T47D (cell line): ENCODE results near the gene GTPBP2.
"Not testable (repeated sequence)": the region's sequence is repeated elsewhere in the genome, so short reads cannot be mapped to it uniquely, and the experiment has no call there.

Source experiments
- DNase-seq, 2 experiments: peaks; one replicate each; pipeline versions ENCODE4 v3.0.0 to v3.0.0-alpha.2; 2011 to 2012; ENCODE audit warnings: low read depth in 1 of 2, low spot score in 1 of 2
- JUND ChIP-seq: IDR thresholded peaks from 2 replicates; pipeline ENCODE4 v1.6.1; 2012; ENCODE audit warnings: low read depth
- in situ Hi-C: cut with HindIII; loops from 2 replicates; pipeline ENCODE4 v1.10.0; 2016; ENCODE audit warnings: low sequenced_read_pairs, low pct_unique_long_range_greater_than_20kb

GTPBP2 gene

GRCh38 chr6:43669050-43669921, 40.2 kb upstream of the GTPBP2 start:
- no peak for DNase-seq

GRCh38 chr6:43668151-43669028, 39.3 kb upstream of the GTPBP2 start:
- TF ChIP-seq JUND, result no peak
- in situ Hi-C loops, result no loop called here
- peak; percentile 70 to 87 for DNase-seq

More at GRCh38 chr6:43669050-43669921, 40.2 kb upstream of the GTPBP2 start:
- no peak for TF ChIP-seq JUND
- in situ Hi-C loops, result no loop called here

- peak; percentile 83 to 85 for DNase-seq
- no peak for TF ChIP-seq JUND
- in situ Hi-C loops, result no loop called here
These were observed 38.4 kb upstream of the GTPBP2 start for GRCh38 chr6:43667245-43668150.

GRCh38 chr6:43666196-43666920, 37.3 kb upstream of the GTPBP2 start:
- no peak for DNase-seq
- TF ChIP-seq JUND, result no peak
- in situ Hi-C loops, result no loop called here

- TF ChIP-seq JUND, result no peak
- in situ Hi-C loops, result no loop called here
These were observed 36.3 kb upstream of the GTPBP2 start for GRCh38 chr6:43665376-43665775.

GRCh38 chr6:43662948-43663347, 33.9 kb upstream of the GTPBP2 start:
- in situ Hi-C loops, result not testable (repeated sequence)

More at GRCh38 chr6:43665376-43665775, 36.3 kb upstream of the GTPBP2 start:
- no peak for DNase-seq

GRCh38 chr6:43658161-43658560, 29.1 kb upstream of the GTPBP2 start:
- in situ Hi-C loops, result no loop called here
- TF ChIP-seq JUND, result no peak
- no peak for DNase-seq

More at GRCh38 chr6:43662948-43663347, 33.9 kb upstream of the GTPBP2 start:
- not testable (repeated sequence) for DNase-seq

- in situ Hi-C loops, result no loop called here
- no peak for DNase-seq
These were observed 28.2 kb upstream of the GTPBP2 start for GRCh38 chr6:43657221-43657802.

GRCh38 chr6:43652822-43653221, 23.8 kb upstream of the GTPBP2 start:
- in situ Hi-C loops, DNase-seq: not testable (repeated sequence)

More at GRCh38 chr6:43657221-43657802, 28.2 kb upstream of the GTPBP2 start:
- TF ChIP-seq JUND, result no peak

GRCh38 chr6:43648248-43648647, 19.2 kb upstream of the GTPBP2 start:
- no peak for TF ChIP-seq JUND
- no peak for DNase-seq
- in situ Hi-C loops, result no loop called here

- TF ChIP-seq JUND, result no peak
- no peak for DNase-seq
- in situ Hi-C loops, result no loop called here
These were observed 18.5 kb upstream of the GTPBP2 start for GRCh38 chr6:43647613-43648012.
